Spleen (tissue), 11 donors: Measurements from ENCODE around the gene PAQR7. TPM values are rescaled to one million over a fixed set of nuclear protein-coding genes. Genes with fewer than 3 reads are reported as not detected.
A peak's percentile ranks its signal among the peaks of the same experiment; 100 is the strongest.

Experiments
- DNase-seq: peaks from one replicate; pipeline ENCODE4 v3.0.0-alpha.2; 2020
- H3K27ac ChIP-seq, 8 donors: fragments of 200-600 bp; sonication (generic) in 7 of 8; 1 replicate in 4 of 8; 2 replicates in 4 of 8; pipeline versions ENCODE4 v1.5.0 to v1.8.0; 2016 to 2021; ENCODE audit warnings: inconsistent platforms in 4 of 8, mild to moderate bottlenecking in 4 of 8, moderate library complexity in 1 of 8
- H3K27me3 ChIP-seq, 7 donors: fragments of 200-600 bp; sonication (generic) in 6 of 7; replicated peaks in 1 of 7; 1 replicate in 4 of 7; 2 replicates in 3 of 7; pipeline versions ENCODE4 v1.5.0 to v1.8.0; 2016 to 2021; ENCODE audit warnings: inconsistent platforms in 3 of 7, mild to moderate bottlenecking in 1 of 7
- H3K36me3 ChIP-seq, 6 donors: fragments of 200-600 bp; sonication (generic) in 5 of 6; 1 replicate in 4 of 6; 2 replicates in 2 of 6; pipeline versions ENCODE4 v1.5.0 to v1.8.0; 2016 to 2021; ENCODE audit warnings: inconsistent platforms in 2 of 6
- H3K4me1 ChIP-seq, 6 donors: fragments of 200-600 bp; sonication (generic) in 5 of 6; 1 replicate in 3 of 6; 2 replicates in 3 of 6; pipeline versions ENCODE4 v1.5.0 to v1.8.0; 2016 to 2021; ENCODE audit warnings: inconsistent platforms in 3 of 6
- H3K4me3 ChIP-seq, 8 donors: fragments of 200-600 bp; sonication (generic) in 7 of 8; 1 replicate in 4 of 8; 2 replicates in 4 of 8; pipeline versions ENCODE4 v1.5.0 to v1.8.0; 2016 to 2021; ENCODE audit warnings: inconsistent platforms in 4 of 8, mild to moderate bottlenecking in 4 of 8, moderate library complexity in 2 of 8
- H3K9me3 ChIP-seq, 8 donors: fragments of 200-600 bp; sonication (generic) in 7 of 8; 1 replicate in 4 of 8; 2 replicates in 4 of 8; pipeline versions ENCODE4 v1.5.0 to v1.8.0; 2016 to 2021; ENCODE audit warnings: inconsistent platforms in 4 of 8
- POLR2A ChIP-seq, 3 donors: fragments of 450-650 bp; IDR thresholded peaks; one replicate each; pipeline ENCODE4 v1.5.1; 2017; ENCODE audit warnings: antibody characterized with exemption in 3 of 3, mild to moderate bottlenecking in 1 of 3
- POLR2AphosphoS5 ChIP-seq, 3 donors: sonication (generic); formaldehyde crosslinking; IDR thresholded peaks; one replicate each; pipeline ENCODE4 v1.5.1; 2017; ENCODE audit warnings: antibody characterized with exemption in 3 of 3
- WGBS, 5 donors: extraction: QIAGEN DNeasy Blood & Tissue Kit in 3 of 5; methylation state at CpG; one replicate each; pipeline versions ENCODE4 v1.1.5 to v1.1.7; 2013 to 2018; 5-methylcytosine and 5-hydroxymethylcytosine counted together
- intact Hi-C: fragments of 100-400 bp; cut with DNase I; formaldehyde crosslinking; loops from one replicate; pipeline ENCODE4 v1.15.0; 2023; ENCODE audit warnings: low total_unique reads
- polyA plus RNA-seq, 3 donors: library from polyadenylated mRNA; stranded (reverse); fragments of 200-250 nt; gene quantifications; one replicate each; pipeline ENCODE4 v1.2.1, GENCODE V29; 2013
- total RNA-seq, 7 donors: library from RNA; depleted of rRNA in 3 of 7; stranded (reverse); fragments of >200 nt in 3 of 7; fragmentation: NEBNext Ultra II Directional in 4 of 7; extraction: Animal tissue kit (Norgen Biotek cat#: 25700) in 4 of 7; gene quantifications; one replicate each; pipeline versions ENCODE4 v1.1.0 to v1.2.1, GENCODE V29; 2016 to 2021
- TF ChIP-seq, protein P1 (sequence below), 11 experiments: fragments of 200-600 bp in 7 of 11; fragments of 450-650 bp in 4 of 11; sonication (generic) in 4 of 11; IDR thresholded peaks in 8 of 11; conservative IDR thresholded peaks in 3 of 11; 1 replicate in 7 of 11; 2 replicates in 4 of 11; pipeline versions ENCODE4 v1.4.0 to v1.8.0; 2016 to 2021; ENCODE audit warnings: antibody characterized with exemption in 11 of 11, inconsistent platforms in 4 of 11, mild to moderate bottlenecking in 1 of 11
- donor health status: healthy with polysubstance abuse.
- donor health status: DM: no; HTN: no; CAD: no; lungs with moderate emphysema.
- donor health status: DM: no; HTN: no; CAD: no.
- donor health status: Bipolar disorder and iron deficiency.
- donor health status: healthy.
- donor health status: DM: no; HTN: no; CAD: no.
- donor health status: DM: yes; HTN: yes; CAD: no.

PAQR7 gene
- total and polyA plus RNA-seq, 10 donors: 3.0 to 14.2 (median 9.3) TPM

DNA sequence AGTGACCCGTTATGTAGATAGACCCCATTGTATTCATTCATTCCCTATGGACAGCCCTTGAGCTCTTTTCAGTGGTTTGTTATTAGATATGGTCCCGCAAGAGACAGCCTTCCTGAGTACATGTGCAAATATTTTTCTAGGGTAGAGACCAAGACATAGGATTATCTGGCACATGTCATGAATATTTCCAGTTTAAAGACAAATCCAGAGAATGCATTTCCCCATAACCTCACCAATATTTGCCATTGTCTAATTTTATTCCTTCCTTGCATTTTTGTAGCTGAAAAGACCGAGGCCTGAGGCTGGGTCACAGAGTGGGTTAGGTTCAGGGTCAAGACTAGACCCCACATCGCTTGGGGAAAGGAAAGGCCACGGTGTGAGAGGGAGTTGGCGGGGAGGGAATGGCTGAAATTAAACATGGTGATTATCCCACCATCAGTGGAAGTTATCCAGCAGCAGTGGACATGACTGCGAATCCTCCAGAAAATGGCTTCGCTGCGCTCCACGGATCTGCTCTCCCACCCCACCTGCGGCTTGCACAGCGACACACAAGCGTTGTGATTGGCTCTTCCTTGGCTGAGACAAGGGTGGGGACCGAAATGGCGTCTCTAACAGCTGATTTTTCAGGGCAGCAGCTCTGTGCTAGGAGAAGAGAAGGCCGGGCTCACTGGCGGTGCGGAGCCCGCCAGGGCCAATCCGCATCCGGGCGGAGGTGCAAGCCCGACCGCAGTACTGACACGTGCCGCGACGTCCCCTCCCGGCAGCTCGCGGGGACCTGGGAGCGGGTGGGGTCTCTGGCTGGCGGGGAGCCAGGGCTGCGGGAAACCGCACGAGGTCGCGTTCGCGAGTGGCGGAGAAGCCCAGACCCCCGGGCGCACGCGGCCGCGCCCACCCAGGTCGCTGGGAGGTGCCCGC lies 46.8 kb upstream of the PAQR7 start:
- H3K9me3 ChIP-seq: no peaks in the 10 kb centered on the region
- H3K36me3 ChIP-seq: no peaks in the 10 kb centered on the region
- peaks cover 0 to 19% (median 10%) of the 10 kb centered on the region in 7 donors for H3K27me3 ChIP-seq
- peaks cover 0 to 42% (median 33%) of the 10 kb centered on the region in 6 donors for H3K4me1 ChIP-seq
- peak overlapping the region; percentile 67 to 87 (median 84) for H3K27ac ChIP-seq
- H3K4me3 ChIP-seq: peak overlapping the region; percentile 45 to 73 (median 54)
- WGBS, 5 donors: 10 to 20% (median 10%) methylated on average over 25 to 49 of the region's 49 CpGs
- DNase-seq: peak; percentile 86
- intact Hi-C loops: no loop called here
- TF ChIP-seq POLR2A (IDR thresholded peaks at IDR 0.05) (no peak), POLR2AphosphoS5 (IDR thresholded peaks at IDR 0.05) (peak in 2 of 3 donors; percentile 50 to 66)
- TF ChIP-seq, protein P1, sequence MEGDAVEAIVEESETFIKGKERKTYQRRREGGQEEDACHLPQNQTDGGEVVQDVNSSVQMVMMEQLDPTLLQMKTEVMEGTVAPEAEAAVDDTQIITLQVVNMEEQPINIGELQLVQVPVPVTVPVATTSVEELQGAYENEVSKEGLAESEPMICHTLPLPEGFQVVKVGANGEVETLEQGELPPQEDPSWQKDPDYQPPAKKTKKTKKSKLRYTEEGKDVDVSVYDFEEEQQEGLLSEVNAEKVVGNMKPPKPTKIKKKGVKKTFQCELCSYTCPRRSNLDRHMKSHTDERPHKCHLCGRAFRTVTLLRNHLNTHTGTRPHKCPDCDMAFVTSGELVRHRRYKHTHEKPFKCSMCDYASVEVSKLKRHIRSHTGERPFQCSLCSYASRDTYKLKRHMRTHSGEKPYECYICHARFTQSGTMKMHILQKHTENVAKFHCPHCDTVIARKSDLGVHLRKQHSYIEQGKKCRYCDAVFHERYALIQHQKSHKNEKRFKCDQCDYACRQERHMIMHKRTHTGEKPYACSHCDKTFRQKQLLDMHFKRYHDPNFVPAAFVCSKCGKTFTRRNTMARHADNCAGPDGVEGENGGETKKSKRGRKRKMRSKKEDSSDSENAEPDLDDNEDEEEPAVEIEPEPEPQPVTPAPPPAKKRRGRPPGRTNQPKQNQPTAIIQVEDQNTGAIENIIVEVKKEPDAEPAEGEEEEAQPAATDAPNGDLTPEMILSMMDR (IDR thresholded peaks at IDR 0.05 in 8 of 11, conservative IDR thresholded peaks at IDR 0.05 in 3 of 11): no peak

DNA sequence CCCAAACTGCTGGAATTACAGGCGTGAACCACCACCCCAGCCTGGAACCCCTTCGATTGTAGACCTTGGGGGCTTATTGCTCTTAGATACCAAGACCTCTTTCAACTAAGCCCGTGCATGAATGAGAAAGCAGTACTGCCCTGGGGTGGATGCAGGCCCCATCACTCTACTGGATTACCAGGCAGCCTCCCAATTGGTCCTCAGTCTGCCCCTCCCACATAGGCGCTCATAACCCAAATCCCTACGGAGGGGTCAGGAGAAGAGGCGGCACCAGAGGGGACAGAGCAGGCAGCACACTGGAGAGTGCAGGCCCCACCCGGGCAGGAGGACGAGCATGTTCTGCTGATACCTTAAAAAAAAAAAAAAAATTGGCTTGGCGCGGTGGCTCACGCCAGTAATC lies 43.1 kb upstream of the PAQR7 start:
- 89 to 95% (median 92%) methylated on average over 11 of the region's 11 CpGs for WGBS, 5 donors
- TF ChIP-seq POLR2AphosphoS5 (IDR thresholded peaks at IDR 0.05): no peak
- TF ChIP-seq, protein P1 (IDR thresholded peaks at IDR 0.05 in 8 of 11, conservative IDR thresholded peaks at IDR 0.05 in 3 of 11): no peak
- TF ChIP-seq POLR2A (IDR thresholded peaks at IDR 0.05): no peak
- H3K9me3 ChIP-seq: no peaks in the 10 kb centered on the region
- H3K4me1 ChIP-seq: peaks cover 0 to 32% (median 27%) of the 10 kb centered on the region in 6 donors
- H3K27ac ChIP-seq: peak overlapping the region in 2 of 8 donors; percentile 26 to 35
- H3K27me3 ChIP-seq: peaks cover 0 to 16% (median 10%) of the 10 kb centered on the region in 7 donors
- intact Hi-C loops: no loop called here
- H3K36me3 ChIP-seq: no peaks in the 10 kb centered on the region
- H3K4me3 ChIP-seq: no peak overlapping the region
- DNase-seq: no peak

DNA sequence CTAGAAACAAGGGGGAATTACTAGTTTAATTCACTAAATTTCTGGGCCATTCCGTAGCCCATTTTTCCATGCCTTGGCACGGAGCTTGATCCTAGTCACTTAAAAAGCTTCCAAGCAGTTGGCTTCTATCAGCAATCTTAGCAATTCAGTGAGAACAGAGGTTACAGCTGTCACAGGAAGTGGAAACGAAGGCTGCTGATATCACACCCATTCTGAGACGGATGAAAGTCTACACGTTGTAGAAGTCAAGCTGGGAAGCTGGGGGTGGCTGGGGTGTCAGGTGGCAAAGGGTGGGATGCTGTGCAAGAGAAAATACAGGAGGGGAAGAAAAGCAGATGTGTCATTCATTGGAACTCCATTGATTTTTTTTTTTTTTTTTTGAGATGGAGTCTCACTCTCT lies 42.5 kb upstream of the PAQR7 start:
- peaks cover 0 to 26% (median 21%) of the 10 kb centered on the region in 6 donors for H3K4me1 ChIP-seq
- no peaks in the 10 kb centered on the region for H3K36me3 ChIP-seq
- intact Hi-C loops: no loop called here
- H3K27ac ChIP-seq: peak overlapping the region in 5 of 8 donors; percentile 26 to 35 (median 35)
- no peak overlapping the region for H3K4me3 ChIP-seq
- no peak for DNase-seq
- TF ChIP-seq POLR2AphosphoS5 (IDR thresholded peaks at IDR 0.05) (peak in 1 of 3 donors; percentile 28), POLR2A (IDR thresholded peaks at IDR 0.05) (no peak)
- H3K9me3 ChIP-seq: no peaks in the 10 kb centered on the region
- H3K27me3 ChIP-seq: peaks cover 0 to 10% (median 7%) of the 10 kb centered on the region in 7 donors
- WGBS, 5 donors: 11 to 21% (median 17%) methylated on average over 5 of the region's 5 CpGs

DNA sequence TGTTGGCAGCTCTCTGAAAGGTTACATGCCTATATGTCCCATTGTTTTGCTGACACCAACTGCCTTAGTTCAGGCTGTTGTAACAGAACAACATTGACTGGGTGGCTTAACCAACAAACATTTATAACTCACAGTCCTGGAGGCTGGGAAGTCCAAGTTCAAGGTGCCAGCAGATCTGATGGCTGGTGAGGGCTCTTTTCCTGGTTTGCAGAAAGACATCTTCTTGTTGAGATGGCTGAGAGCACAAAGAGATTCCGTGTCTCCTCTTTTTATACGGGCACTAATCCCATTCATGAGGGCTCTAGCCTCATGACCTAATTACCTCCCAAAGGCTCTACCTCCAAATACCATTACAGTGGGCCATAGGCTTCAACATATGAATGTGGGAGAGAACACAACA lies 41.0 kb upstream of the PAQR7 start:
- Histone ChIP-seq H3K9me3 (no peaks in the 10 kb centered on the region), H3K36me3 (no peaks in the 10 kb centered on the region), H3K4me3 (no peak overlapping the region), H3K4me1 (peaks cover 0 to 13% (median 9%) of the 10 kb centered on the region in 6 donors), H3K27ac (no peak overlapping the region), H3K27me3 (no peaks in the 10 kb centered on the region)
- intact Hi-C loops: no loop called here
- DNase-seq: no peak
- TF ChIP-seq, protein P1 (IDR thresholded peaks at IDR 0.05 in 8 of 11, conservative IDR thresholded peaks at IDR 0.05 in 3 of 11): no peak
- no peak for TF ChIP-seq POLR2A (IDR thresholded peaks at IDR 0.05)
- no peak for TF ChIP-seq POLR2AphosphoS5 (IDR thresholded peaks at IDR 0.05)
- 93 to 98% (median 95%) methylated on average over 2 of the region's 2 CpGs for WGBS, 5 donors
